HG03064 (cell line): ENCODE data around the gene AMELX.

Experiments
- ATAC-seq: cut with Tn5 transposase; IDR thresholded peaks from one replicate; pipeline ENCODE4 v1.9.1; 2021; ENCODE audit warnings: low read depth; ENCODE audit not compliant: unreplicated experiment

Gene AMELX

DNA sequence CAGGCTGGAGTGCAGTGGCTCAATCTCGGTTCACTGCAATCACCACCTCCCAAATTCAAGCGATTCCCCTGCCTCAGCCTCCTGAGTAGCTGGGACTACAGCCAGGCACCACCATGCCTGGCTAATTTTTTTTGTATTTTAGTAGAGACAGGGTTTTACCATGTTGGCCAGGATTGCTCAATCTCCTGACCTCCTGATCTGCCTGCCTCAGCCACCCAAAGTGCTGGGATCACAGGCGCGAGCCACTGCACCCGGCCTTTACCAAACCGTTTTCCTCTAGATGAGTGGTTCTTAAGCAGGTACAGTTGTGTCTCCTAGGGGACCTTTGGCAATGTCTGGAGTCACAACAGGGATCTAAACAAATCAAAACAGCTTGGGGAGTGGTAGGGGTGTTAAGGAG is 11.6 kb downstream of the AMELX start:
- ATAC-seq: no peak

DNA sequence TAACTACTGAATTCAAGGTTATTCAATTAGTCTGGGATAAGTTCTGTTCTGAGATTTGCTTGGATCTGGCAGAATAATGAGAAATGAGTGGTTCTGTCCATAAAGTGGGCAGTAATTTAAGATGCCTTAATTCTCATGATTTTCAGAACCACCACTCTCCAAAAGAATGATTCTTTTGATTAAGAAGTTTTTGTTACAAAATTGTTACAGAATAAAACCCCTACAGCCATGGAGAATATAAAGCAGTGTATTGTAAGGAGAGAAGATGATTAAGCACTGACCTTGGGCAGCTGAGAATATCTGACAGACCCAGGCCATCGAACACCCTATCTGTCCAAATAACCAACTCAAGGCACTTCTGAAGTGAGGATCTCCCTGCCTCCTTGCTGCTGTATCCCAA is 12.4 kb downstream of the AMELX start:
- no peak for ATAC-seq

DNA sequence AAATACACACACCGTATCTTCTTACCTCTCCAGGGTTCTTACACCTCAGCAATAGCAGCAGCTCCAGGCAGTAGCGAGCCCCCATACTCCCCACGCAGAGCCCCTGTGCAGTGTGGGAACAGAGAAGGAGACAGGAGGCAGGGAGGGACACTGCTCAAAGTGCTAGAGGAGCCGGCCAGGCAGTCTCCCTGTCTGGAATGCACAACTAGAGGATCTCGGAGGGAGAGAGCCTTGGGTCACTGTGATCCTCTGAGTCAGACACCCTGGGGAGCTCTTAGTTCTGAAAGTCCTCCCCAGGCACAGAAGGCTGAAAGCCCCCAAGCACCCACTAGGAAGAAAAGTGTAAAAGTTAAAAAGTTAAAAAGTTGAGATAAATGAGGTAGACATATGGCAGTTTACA is 16.0 kb downstream of the AMELX start:
- no peak for ATAC-seq

DNA sequence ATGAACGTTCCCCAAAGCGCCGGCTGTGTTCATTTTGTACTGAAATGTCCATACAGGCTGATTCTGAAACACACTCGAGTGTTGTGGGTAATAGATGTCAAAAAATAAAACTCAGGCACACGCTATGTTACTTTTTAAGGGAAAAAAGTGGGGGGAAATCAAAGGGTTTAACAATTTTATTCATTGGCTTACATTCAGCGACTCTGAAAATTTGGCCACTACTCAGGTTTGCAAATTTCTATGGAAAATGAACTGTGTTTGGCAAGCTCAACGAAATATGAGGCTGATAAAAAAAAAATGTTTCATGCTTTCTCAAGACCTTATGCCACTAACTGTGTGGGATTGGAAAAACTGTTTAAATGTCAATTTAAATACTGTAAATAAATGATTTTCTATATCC is 18.5 kb downstream of the AMELX start:
- ATAC-seq: no peak

DNA sequence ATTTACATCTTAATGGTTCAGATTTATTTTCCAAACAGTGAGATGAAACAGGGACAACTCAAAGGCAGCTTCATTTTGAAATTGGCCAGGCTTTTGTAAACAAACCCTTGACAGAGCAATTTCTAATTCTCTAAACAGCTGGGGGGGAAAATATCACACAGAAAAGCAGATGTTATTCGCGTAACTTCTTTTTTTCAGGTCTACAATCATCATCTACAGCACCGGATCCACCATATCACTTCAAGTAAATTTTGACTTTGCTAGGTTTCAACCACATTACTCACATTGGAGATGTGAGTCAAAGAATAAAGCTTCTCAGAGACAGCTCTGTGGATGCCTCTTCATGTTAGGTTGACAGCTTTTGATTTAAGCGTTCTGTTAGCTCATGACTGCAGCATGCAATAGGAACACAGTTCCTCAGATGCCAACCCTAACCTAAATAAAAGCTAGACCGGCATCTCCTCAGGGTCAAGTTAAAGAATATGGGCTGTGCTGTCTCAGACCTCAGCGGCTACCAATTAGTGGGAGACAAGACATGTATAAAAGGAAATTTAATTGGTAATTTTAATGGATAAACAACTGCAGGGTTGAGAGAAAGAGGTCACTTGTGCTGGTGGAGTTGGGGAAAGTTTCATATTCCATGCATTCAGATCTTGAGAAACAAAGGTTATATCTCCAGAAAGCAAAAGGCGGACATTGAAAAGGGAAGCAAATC is 26.8 kb downstream of the AMELX start:
- ATAC-seq: no peak

DNA sequence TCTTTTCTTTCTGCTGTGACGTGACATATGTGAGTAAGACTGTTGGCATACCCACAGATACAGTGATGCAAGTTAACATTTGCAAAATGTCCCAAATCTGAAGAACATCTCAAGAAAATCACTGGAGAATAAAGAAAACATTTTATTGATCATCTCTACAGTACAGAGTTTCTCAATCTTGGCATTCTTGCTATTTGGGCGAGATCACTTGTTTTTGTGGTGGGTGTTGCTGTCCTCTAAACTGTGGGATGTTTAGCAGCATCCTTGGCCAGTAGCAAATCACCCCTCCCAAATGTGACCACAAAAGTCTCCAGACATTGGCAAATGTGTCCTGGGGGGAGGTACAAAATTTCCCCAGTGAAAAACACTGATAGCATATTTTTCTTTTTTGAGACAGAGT is 28.8 kb downstream of the AMELX start:
- ATAC-seq: no peak

DNA sequence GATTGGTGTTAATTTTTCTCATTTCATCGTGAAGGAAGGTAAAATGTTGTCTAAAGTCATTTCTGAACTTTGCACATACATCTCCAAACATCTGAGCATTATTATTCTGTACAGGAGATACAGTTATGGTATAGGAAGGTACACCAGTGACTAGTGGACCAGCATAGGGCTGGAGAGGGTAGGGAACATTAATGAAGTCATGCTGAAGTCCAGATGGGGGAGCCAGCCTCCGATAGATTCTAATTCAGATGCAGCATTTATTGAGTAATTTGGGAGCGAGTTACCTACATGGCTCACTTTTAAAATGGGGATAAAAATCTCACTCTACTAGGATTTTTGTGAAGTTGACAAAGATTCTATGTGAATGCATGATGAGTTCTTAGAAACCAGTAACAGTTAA is 34.9 kb downstream of the AMELX start:
- no peak for ATAC-seq

DNA sequence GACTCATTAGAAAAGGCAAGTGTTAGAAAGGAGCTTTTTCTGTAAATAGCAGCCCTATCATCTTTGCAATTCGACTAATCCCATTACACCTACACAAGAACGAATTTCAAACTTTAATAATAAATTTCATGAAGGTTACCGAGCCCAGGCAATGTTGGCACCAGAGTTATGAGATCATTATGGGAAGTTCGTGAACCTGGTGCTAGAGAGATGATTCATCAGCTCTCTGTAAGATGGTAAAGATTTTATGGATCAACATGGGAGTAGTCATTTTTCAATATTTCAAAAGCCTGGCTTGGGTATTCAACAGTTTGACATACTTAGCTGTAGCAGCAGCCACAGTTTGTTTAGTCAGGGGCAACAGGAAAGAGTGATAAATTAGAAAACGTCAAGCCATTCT is 35.8 kb downstream of the AMELX start:
- no peak for ATAC-seq

DNA sequence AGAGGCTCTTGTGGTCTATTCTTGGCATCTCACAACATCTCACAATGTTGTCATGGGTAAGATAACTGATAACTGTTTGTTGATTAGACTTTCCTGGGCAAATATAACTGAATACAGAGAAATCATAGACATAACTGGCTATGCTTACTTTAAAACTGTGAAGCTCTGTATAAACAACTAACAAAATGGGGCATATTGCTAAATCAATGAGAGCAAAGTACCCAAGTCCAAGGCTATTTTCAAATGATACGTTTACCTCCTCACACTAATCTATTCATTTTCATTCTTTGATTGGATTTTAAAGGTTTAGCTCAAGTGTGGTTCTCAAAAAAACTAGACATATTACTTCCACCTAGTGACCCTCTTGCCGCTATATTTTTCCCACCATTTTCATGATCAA is 38.6 kb downstream of the AMELX start:
- ATAC-seq: no peak

DNA sequence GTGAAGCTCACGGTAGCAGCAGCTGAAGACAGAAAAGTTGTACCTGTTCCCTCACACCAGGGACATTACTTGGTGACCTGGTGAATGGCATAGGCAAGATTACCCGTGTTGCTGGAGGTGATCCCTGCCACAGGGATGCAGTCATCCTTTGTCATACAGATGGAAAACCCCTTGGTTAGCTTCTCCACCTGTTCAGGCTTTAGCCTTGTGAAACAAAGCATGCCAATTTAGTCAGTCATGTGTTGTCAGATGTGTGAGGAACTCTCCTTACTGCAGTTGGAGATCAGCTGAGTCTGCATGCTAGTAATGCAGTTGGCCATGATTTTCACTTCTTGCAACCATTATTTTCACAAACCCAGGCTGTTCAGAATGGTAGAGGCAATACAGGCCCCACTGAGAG is 41.0 kb downstream of the AMELX start:
- no peak for ATAC-seq

DNA sequence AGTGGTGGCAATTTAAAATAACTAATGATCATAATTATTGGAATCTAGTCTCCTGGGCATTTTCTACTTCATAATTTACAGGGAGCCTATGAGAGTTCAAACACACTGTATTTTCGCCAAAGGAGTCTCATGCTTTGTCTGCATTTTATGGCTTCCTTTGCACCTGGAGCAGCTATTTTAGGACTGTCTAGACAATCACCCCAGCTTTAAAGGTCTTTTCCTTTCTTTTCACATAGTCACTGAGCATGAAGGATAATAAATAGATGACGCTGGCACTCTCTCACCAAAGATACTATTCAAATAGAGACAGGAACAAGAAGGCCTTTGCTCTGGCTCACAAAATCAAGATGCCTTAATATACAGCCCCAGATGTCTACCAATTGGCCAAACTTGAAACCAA is 43.0 kb downstream of the AMELX start:
- ATAC-seq: no peak

DNA sequence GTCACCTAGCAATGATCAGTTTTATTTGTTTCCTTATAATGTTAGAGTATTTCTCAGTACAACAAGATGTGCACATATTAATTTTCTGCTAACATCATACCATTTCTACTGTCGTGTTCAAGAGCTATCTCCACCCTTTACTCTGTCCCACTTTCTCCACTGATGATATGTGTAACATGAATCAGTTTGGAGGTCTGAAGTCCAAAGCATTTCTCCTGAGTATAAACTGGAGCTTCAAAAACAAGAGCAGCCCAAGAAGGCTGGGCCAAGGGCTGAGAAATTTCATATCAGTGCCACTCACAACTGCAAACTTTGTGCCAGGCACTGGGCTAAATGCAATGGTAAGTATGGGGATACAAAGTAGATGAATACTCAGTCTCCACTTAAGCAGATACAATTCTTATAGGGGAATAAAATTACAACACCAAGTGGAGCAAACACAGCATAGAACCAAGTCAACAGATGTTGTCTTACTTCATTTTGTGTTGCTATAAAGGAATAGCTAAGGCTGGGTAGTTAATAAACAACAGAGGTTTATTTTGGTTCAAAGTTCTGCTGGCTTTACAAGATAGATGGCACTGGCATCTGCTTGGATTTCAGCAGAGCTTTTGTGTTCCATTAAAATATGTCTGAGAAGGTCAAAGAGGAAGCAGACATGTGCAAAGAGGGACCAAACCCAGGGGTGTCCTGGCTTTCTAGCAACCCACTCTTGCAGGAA is 44.2 kb downstream of the AMELX start:
- no peak for ATAC-seq

DNA sequence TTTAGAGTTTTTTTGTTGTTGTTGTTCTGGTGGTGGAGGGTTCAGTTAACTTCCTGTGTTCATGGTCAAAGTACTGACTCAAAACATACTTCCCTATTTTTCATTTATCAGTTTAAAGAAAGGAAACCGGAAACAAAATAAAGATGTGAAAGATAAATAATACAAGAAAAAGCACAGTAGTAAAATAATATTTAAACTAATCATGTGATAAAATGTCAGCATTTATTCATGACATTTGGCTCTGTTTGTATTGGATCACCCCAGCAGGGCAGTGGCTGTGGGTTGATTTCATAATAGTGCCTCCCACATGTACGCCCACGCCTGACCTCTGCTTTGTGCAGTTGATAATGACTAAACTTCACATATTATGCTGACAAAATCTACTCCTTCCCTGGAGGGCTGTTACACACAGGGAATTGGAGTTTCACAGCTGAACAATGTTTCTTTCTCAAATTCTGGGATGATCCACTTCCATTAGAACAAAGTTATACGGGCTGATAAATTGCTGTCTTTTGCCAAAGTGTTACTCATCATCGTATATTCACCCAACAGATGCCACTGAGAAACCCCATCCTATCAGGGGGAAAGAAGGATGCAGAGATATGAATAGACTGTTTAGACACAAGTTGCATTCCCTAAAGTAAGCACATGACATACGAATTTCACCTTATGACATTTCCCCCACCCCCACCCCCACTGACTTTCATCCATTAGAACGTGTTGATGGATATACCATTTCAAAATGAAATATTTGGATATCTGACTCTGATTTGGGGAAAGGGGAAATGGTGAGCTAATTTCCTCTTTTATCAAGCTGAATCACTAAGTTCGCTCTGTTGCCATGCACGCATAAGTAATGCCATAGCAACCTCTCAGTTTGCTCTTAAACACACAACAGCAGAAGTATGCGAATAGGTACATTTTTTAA is 48.3 kb downstream of the AMELX start:
- ATAC-seq: peak; percentile 60

DNA sequence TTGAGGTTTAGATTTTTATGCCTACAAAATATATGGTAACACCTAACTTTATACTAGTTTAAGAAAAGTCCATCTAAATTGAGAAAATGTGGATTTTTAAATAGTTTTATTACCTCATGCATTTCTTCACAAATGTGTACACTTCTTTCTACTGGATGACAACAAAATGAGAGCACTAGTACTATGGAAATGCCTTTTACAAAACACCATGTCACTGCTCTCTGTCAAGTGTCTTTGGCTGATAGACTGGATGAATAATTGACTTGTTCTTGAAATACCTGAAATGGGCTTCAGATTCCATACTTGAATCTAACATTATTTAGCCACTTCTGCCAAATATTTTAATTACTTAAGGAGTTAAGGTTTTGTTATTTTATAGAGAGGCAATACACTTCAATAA is 49.5 kb downstream of the AMELX start:
- ATAC-seq: no peak

DNA sequence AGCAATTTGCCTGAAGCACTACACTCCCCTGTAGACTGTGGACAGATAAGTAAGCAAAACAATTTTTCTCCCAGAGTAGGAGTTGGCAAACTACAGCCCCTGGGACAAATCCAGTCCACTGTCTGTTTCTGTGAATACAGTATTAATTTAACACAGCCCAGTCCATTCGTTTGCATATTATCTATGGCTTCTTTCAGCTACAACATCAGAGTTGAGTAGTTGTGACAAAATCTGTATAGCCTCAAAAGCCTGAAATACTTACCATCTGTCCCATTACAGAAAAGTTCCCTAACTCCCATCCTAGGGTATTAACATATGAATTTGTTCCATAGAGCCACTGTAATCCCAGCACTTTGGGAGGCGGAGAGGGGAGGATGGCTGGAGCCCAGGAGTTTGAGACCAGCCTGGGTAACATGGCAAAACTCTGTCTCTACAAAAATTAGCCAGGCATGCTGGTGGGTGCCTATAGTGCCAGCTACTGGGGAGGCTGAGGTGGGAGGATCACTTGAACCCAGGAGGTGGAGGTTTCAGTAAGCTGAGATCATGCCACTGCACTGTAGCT is 53.0 kb downstream of the AMELX start:
- ATAC-seq: no peak

DNA sequence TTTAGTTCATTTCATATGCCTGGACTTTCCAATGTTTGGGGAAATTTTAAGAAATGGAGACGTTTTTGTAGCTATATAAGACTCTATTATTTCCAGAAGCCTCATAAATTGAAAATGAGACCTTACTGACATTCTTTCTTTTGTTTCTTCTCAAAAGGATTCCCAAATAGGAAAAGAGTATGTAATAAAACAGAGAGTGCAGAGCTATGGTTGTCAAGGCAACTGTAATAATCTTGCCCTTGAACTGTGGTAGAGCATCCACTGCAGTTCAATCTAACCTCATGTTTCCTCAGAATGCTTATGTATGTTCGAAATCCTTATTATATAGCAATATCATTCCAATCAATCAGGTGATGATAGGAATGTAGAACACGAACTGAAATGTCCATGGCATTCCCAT is 54.1 kb downstream of the AMELX start:
- ATAC-seq: no peak

DNA sequence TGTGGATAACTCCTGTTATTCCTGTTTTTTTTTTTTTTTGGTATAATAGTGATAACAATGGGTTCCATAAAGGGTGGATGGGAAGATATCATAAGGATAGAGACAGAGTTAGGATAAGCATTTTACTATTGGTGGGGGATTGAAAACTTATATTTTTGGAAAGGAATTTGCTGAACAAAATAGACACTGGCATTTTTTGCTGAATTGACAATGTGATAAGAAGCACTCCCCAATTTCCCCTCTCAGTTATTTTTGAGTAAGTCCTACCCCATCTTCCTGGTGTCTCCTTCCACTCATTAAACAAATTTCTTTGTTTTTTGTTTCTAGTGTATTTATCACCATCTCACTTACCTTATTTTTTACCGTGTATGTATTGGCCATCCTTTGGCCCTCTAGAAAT is 55.8 kb downstream of the AMELX start:
- ATAC-seq: no peak

DNA sequence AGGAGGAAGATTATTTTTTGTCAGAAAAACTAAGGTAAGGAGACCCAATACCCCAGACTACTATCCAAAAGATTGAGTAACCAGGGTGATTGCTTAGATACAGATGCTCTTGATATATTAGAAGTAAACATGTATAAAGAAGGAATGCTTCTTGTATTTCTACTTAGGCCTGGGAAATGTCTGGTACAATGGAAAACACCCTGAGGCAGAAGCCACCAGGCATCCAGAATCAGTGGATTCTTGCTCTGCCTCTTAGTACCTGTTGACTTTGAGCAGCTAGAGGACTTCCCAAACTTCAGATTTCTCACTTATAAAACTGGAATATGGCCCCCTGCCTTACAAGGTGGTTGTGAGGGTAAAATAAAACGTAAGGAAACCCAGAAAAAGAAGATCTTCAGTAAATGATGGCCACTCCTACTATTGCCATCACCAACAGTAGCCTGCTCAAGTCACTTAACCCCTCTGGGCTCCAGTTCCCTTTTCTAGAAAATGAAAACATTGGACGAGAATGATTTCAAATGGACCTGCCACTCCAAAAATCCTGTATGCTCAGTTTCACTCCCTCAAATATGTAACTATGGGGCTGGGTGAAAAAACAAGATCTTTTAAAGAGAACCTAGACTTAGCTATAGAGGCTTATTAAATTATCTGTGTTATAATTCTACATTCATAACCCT is 56.6 kb downstream of the AMELX start:
- no peak for ATAC-seq
